H1 (cell line): Measurements from ENCODE around the gene TRAF3IP1.

Experiments used
- ATF3 ChIP-seq: IDR thresholded peaks from 2 replicates; pipeline ENCODE4 v1.6.1; 2011; ENCODE audit warnings: low read depth, mild to moderate bottlenecking, low read length; ENCODE audit not compliant: insufficient read depth
- CTCF ChIP-seq, 3 experiments: IDR thresholded peaks; 1 replicate in 2 of 3; 2 replicates in 1 of 3; pipeline versions ENCODE4 v1.5.1 to v1.6.1; 2011; ENCODE audit warnings: low read length in 3 of 3, mild to moderate bottlenecking in 3 of 3, inconsistent platforms in 2 of 3, low read depth in 1 of 3, moderate library complexity in 1 of 3; ENCODE audit not compliant: insufficient read depth in 1 of 3; ENCODE audit errors: control extremely low read depth in 1 of 3
- EP300 ChIP-seq, 2 experiments: IDR thresholded peaks; 1 replicate in 1 of 2; 2 replicates in 1 of 2; pipeline ENCODE4 v1.6.1; 2011 to 2012; ENCODE audit warnings: low read depth in 2 of 2, low read length in 2 of 2, mild to moderate bottlenecking in 2 of 2, borderline replicate concordance in 1 of 2, inconsistent platforms in 1 of 2, moderate library complexity in 1 of 2
- EZH2 ChIP-seq: fragments of 200-600 bp; sonication (generic); IDR thresholded peaks from 2 replicates; pipeline ENCODE4 v1.7.1; 2012; ENCODE audit warnings: low read depth, mild to moderate bottlenecking, moderate library complexity, low read length, inconsistent platforms; ENCODE audit not compliant: severe bottlenecking
- HDAC6 ChIP-seq: IDR thresholded peaks from one replicate; pipeline ENCODE4 v1.7.1; 2012; ENCODE audit warnings: low read depth, mild to moderate bottlenecking, inconsistent platforms, low read length, moderate library complexity
- POLR2A ChIP-seq, 2 experiments: IDR thresholded peaks; 1 replicate in 1 of 2; 2 replicates in 1 of 2; pipeline ENCODE4 v1.6.1; 2011; ENCODE audit warnings: low read depth in 2 of 2, low read length in 2 of 2, mild to moderate bottlenecking in 2 of 2; ENCODE audit errors: control extremely low read depth in 1 of 2
- RFX5 ChIP-seq: IDR thresholded peaks from 2 replicates; pipeline ENCODE4 v1.6.1; 2011; ENCODE audit warnings: low read depth, low read length, improper control_type of control experiment, borderline replicate concordance
- SIN3A ChIP-seq, 2 experiments: IDR thresholded peaks in 1 of 2; conservative IDR thresholded peaks in 1 of 2; 2 replicates each; pipeline ENCODE4 v1.6.1; 2011 to 2012; ENCODE audit warnings: low read length in 2 of 2, improper control_type of control experiment in 1 of 2, low read depth in 1 of 2, mild to moderate bottlenecking in 1 of 2
- SP1 ChIP-seq: IDR thresholded peaks from 2 replicates; pipeline ENCODE4 v1.6.1; 2011; ENCODE audit warnings: low read depth, low read length
- SRF ChIP-seq: IDR thresholded peaks from 2 replicates; pipeline ENCODE4 v1.6.1; 2011; ENCODE audit warnings: mild to moderate bottlenecking, low read depth, low read length, moderate library complexity
- SUZ12 ChIP-seq: fragments of 200-600 bp; sonication (generic); IDR thresholded peaks from 2 replicates; pipeline ENCODE4 v1.6.1; 2012; ENCODE audit warnings: mild to moderate bottlenecking, inconsistent platforms, low read length, moderate library complexity, mixed read lengths
- TAF1 ChIP-seq: IDR thresholded peaks from 2 replicates; pipeline ENCODE4 v1.6.1; 2011; ENCODE audit warnings: mild to moderate bottlenecking, low read depth, low read length
- TEAD4 ChIP-seq: IDR thresholded peaks from 2 replicates; pipeline ENCODE4 v1.6.1; 2012; ENCODE audit warnings: low read depth, low read length, inconsistent platforms, mixed read lengths
- USF2 ChIP-seq: IDR thresholded peaks from 2 replicates; pipeline ENCODE4 v1.6.1; 2011; ENCODE audit warnings: low read length, improper control_type of control experiment

GRCh38 chr2:238423561-238424312, 103.4 kb downstream of the TRAF3IP1 start:
- TF ChIP-seq CTCF (IDR thresholded peaks at IDR 0.05; ENCODE audit: control extremely low read depth in 1 of 3, insufficient read depth in 1 of 3, low read depth in 1 of 3, low read length in 3 of 3) (no peak), ATF3 (no peak), POLR2A (IDR thresholded peaks at IDR 0.05; ENCODE audit: control extremely low read depth in 1 of 2, low read depth in 2 of 2, low read length in 2 of 2) (no peak), SRF (no peak), HDAC6 (no peak), EZH2 (no peak), TEAD4 (no peak), RFX5 (no peak), USF2 (no peak), EP300 (IDR thresholded peaks at IDR 0.05; ENCODE audit: borderline replicate concordance in 1 of 2, low read depth in 2 of 2, low read length in 2 of 2) (no peak), SP1 (no peak), TAF1 (no peak), SUZ12 (no peak), SIN3A (conservative IDR thresholded peaks at IDR 0.05 in 1 of 2, IDR thresholded peaks at IDR 0.05 in 1 of 2; ENCODE audit: low read depth in 1 of 2, low read length in 2 of 2) (no peak)
